DOHH2 (cell line): ENCODE results near the gene SELP.
"Not testable (repeated sequence)": the region's sequence is repeated elsewhere in the genome, so short reads cannot be mapped to it uniquely, and the experiment has no call there.

Experiments
- H3F3A ChIP-seq: fragments of 200-600 bp; sonication (generic), shearing (Covaris generic); 2 replicates; pipeline ENCODE4 v1.6.0; 2016; ENCODE audit warnings: antibody characterized with exemption, mild to moderate bottlenecking; ENCODE audit not compliant: control insufficient read depth, insufficient read depth
- H3K27ac ChIP-seq: fragments of 200-600 bp; sonication (generic); 2 replicates; pipeline ENCODE4 v1.5.1; 2014; ENCODE audit warnings: low read depth, mild to moderate bottlenecking, low read length, moderate library complexity
- H3K27me3 ChIP-seq: fragments of 200-600 bp; sonication (generic); 2 replicates; pipeline ENCODE4 v1.6.1; 2014; ENCODE audit warnings: mild to moderate bottlenecking, low read length, mixed read lengths; ENCODE audit not compliant: control insufficient read depth
- H3K36me3 ChIP-seq: fragments of 200-600 bp; sonication (generic); 2 replicates; pipeline ENCODE4 v1.6.1; 2014; ENCODE audit warnings: mild to moderate bottlenecking, low read length, moderate library complexity, mixed read lengths; ENCODE audit not compliant: control insufficient read depth
- H3K4me1 ChIP-seq: fragments of 200-600 bp; sonication (generic); 2 replicates; pipeline ENCODE4 v1.6.1; 2014; ENCODE audit warnings: mild to moderate bottlenecking, low read length, mixed read lengths; ENCODE audit not compliant: control insufficient read depth
- H3K4me2 ChIP-seq: fragments of 200-600 bp; sonication (generic); 2 replicates; pipeline ENCODE4 v1.6.0; 2014; ENCODE audit warnings: mild to moderate bottlenecking, low read length, moderate library complexity
- H3K4me3 ChIP-seq: fragments of 200-600 bp; sonication (generic); 2 replicates; pipeline ENCODE4 v1.5.1; 2014; ENCODE audit warnings: mild to moderate bottlenecking, low read length, mixed read lengths
- H3K79me2 ChIP-seq: fragments of 200-600 bp; sonication (generic); 2 replicates; pipeline ENCODE4 v1.6.1; 2014; ENCODE audit warnings: mild to moderate bottlenecking, low read length, mixed read lengths; ENCODE audit not compliant: control insufficient read depth
- H3K9me2 ChIP-seq: fragments of 200-600 bp; sonication (generic); replicated peaks from 2 replicates; pipeline ENCODE4 v1.6.1; 2014; ENCODE audit warnings: mild to moderate bottlenecking, low read length, mixed read lengths; ENCODE audit not compliant: control insufficient read depth
- H3K9me3 ChIP-seq: fragments of 200-600 bp; sonication (generic); 2 replicates; pipeline ENCODE4 v1.6.1; 2014; ENCODE audit warnings: antibody characterized with exemption, low read length, mixed read lengths; ENCODE audit not compliant: control insufficient read depth, insufficient read depth
- H4K20me1 ChIP-seq: fragments of 200-600 bp; sonication (generic); 2 replicates; pipeline ENCODE4 v1.6.0; 2014; ENCODE audit warnings: low read depth, mild to moderate bottlenecking, antibody characterized with exemption, low read length, moderate library complexity; ENCODE audit not compliant: control insufficient read depth, insufficient read depth
- EZH2phosphoT487 ChIP-seq: fragments of 200-600 bp; sonication (generic); IDR thresholded peaks from 2 replicates; pipeline ENCODE4 v1.6.1; 2017; ENCODE audit warnings: borderline replicate concordance, mild to moderate bottlenecking, antibody characterized with exemption, low read length, moderate library complexity, mixed read lengths
- TF ChIP-seq, protein P1 (sequence below): fragments of 200-600 bp; sonication (generic); IDR thresholded peaks from one replicate; pipeline ENCODE4 v1.5.1; 2014; ENCODE audit warnings: antibody characterized with exemption, mild to moderate bottlenecking, low read depth, low read length; ENCODE audit not compliant: poor library complexity, severe bottlenecking

Gene SELP

DNA sequence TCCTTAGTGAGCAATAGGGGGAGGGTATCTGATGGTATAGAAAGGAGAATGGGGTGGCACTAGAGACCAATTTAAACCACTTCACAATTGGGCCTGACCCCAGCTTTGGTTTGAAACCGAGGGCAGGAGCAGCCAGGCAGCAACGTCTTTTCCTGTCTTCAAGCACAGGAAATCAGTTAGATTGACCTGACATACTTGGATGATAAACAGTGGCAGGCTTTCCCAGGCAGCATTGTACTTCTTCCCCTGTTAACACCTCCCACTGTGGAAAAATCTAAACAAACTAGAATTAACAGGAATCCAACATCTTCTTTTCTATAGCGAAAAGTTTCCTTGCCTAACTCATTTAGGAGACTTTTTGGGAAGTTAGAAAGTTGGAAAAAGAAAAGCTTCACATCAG is 40.9 kb upstream of the SELP start:
- no peaks in the 10 kb centered on the region for H3K79me2 ChIP-seq
- peaks cover 35% of the 10 kb centered on the region for H3K4me1 ChIP-seq
- peaks cover 16% of the 10 kb centered on the region for H3F3A ChIP-seq
- H3K4me2 ChIP-seq, result peak overlapping the region; percentile 41
- H3K4me3 ChIP-seq, result no peak overlapping the region
- no peaks in the 10 kb centered on the region for H4K20me1 ChIP-seq
- no peak overlapping the region for H3K27ac ChIP-seq
- peaks cover 4% of the 10 kb centered on the region; the same call in 1 of the 2 replicates for H3K9me3 ChIP-seq
- no peaks in the 10 kb centered on the region for H3K36me3 ChIP-seq
- H3K9me2 ChIP-seq, result no peaks in the 10 kb centered on the region
- TF ChIP-seq, protein P1, sequence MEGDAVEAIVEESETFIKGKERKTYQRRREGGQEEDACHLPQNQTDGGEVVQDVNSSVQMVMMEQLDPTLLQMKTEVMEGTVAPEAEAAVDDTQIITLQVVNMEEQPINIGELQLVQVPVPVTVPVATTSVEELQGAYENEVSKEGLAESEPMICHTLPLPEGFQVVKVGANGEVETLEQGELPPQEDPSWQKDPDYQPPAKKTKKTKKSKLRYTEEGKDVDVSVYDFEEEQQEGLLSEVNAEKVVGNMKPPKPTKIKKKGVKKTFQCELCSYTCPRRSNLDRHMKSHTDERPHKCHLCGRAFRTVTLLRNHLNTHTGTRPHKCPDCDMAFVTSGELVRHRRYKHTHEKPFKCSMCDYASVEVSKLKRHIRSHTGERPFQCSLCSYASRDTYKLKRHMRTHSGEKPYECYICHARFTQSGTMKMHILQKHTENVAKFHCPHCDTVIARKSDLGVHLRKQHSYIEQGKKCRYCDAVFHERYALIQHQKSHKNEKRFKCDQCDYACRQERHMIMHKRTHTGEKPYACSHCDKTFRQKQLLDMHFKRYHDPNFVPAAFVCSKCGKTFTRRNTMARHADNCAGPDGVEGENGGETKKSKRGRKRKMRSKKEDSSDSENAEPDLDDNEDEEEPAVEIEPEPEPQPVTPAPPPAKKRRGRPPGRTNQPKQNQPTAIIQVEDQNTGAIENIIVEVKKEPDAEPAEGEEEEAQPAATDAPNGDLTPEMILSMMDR, result no peak
- TF ChIP-seq EZH2phosphoT487, result no peak
- no peaks in the 10 kb centered on the region for H3K27me3 ChIP-seq

DNA sequence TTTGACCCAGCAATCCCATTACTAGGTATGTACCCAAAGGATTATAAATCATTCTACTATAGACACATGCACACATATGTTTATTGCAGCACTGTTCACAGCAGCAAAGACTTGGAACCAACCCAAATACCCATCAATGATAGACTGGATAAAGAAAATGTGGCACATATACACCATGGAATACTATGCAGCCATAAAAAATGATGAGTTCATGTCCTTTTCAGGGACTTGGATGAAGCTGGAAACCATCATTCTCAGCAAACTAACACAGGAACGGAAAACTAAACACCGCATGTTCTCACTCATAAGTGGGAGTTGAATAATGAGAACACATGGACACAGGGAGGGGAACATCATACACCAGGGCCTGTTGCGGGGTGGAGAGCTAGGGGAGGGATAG is 40.3 kb upstream of the SELP start:
- not testable (repeated sequence) for H3K4me3 ChIP-seq, H4K20me1 ChIP-seq, H3K27me3 ChIP-seq, H3K27ac ChIP-seq, H3K79me2 ChIP-seq, H3K36me3 ChIP-seq, H3K9me3 ChIP-seq, H3K9me2 ChIP-seq
- Histone ChIP-seq H3F3A (peaks cover 14% of the 10 kb centered on the region), H3K4me1 (peaks cover 29% of the 10 kb centered on the region), H3K4me2 (peak overlapping the region; percentile 41; the same call in 1 of the 2 replicates)

DNA sequence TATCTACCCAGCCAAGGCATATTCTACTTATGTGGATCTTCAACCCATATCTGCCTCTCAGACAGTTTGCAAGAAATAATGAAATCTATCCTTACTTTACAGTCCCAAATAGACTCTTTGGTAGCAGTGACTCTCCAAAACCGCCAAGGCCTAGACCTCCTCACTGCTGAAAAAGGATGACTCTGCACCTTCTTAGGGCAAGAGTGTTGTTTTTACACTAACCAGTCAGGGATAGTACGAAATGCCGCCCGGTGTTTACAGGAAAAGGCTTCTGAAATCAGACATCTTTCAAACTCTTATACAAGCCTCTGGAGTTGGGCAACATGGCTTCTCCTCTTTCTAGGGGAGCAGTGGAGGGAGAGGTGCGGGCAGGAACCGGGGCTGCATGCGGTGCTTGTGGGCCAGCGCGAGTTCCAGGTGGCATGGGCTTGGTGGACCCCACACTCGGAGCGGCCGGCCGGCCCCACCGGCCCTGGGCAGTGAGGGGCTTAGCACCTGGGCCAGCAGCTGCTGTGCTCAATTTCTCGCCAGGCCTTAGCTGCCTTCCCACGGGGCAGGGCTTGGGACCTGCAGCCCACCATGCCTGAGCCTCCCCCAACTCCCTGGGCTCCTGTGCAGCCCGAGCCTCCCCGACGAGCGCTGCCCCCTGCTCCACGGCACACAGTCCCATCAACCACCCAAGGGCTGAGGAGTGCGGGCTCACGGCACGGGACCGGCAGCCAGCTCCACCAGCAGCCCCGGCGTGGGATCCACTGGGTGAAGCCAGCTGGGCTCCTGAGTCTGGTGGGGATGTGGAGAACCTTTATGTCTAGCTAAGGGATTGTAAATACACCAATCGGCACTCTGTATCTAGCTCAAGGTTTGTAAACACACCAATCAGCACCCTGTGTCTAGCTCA is 38.0 kb upstream of the SELP start:
- H3F3A ChIP-seq, H3K9me3 ChIP-seq, H3K27ac ChIP-seq, H4K20me1 ChIP-seq, H3K4me2 ChIP-seq, H3K36me3 ChIP-seq, H3K9me2 ChIP-seq, H3K4me3 ChIP-seq, H3K79me2 ChIP-seq, H3K27me3 ChIP-seq: not testable (repeated sequence)
- H3K4me1 ChIP-seq, result peaks cover 26% of the 10 kb centered on the region

DNA sequence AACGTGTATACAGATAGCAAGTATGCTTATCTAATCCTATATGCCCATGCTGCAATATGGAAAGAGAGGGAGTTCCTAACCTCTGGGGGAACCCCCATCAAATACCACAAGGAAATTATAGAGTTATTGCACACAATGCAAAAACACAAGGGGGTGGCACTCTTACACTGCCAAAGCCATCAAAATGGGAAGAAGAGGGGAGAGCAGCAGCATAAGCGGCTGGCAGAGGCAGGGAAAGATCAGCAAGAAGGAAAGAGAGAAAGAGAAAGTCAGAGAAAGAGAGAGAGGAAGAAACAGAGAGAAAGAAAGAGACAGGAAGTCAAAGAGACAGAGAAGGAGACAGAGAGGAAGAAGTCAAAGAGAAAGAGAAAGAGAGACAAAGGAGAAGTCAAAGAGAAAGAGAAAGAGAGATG is 37.3 kb upstream of the SELP start:
- not testable (repeated sequence) for H3K27me3 ChIP-seq, H3K9me2 ChIP-seq, H3K4me2 ChIP-seq, H3K4me3 ChIP-seq, H4K20me1 ChIP-seq, H3K27ac ChIP-seq, H3F3A ChIP-seq, H3K9me3 ChIP-seq, H3K79me2 ChIP-seq, H3K36me3 ChIP-seq
- peaks cover 26% of the 10 kb centered on the region for H3K4me1 ChIP-seq

DNA sequence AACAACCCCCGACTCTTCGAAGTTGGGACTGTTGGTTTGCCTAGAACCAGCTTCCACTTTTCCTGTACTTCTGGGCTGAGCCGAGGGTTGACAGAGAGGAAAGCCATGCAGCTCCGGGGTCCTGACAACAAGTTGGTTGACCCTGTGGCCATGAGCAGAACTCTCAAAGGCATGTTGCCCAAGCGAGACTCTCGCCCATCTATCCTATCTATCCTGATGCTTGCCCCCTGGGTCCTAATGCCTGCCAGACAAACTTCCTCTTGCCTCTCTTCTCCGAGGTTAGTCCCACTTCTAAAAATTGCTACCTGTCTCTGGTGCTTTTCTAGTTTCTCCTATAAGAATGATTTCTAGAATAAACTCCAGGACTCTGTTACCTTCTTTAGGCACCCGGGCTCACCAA is 32.8 kb upstream of the SELP start:
- not testable (repeated sequence) for H3K4me3 ChIP-seq, H3K36me3 ChIP-seq, H3K27me3 ChIP-seq, H3K9me2 ChIP-seq, H3K4me2 ChIP-seq, H3F3A ChIP-seq, H3K79me2 ChIP-seq, H3K9me3 ChIP-seq, H3K27ac ChIP-seq, H4K20me1 ChIP-seq
- H3K4me1 ChIP-seq, result peaks cover 22% of the 10 kb centered on the region

DNA sequence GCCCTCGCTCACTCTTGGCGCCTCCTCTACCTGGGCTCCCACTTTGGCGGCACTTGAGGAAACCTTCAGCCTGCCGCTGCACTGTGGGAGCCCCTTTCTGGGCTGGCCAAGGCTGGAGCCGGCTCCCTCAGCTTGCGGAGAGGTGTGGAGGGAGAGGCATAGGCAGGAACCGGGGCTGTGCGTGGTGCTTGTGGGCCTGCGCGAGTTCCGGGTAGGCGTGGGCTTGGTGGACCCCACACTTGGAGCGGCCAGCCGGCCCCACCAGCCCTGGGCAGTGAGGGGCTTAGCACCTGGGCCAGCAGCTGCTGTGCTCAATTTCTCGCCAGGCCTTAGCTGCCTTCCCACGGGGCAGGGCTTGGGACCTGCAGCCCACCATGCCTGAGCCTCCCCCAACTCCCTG is 31.1 kb upstream of the SELP start:
- H3K4me2 ChIP-seq, H3K9me2 ChIP-seq, H3K27ac ChIP-seq, H3K9me3 ChIP-seq, H3K27me3 ChIP-seq, H3K79me2 ChIP-seq, H3K4me3 ChIP-seq, H3F3A ChIP-seq, H3K36me3 ChIP-seq, H4K20me1 ChIP-seq: not testable (repeated sequence)
- peaks cover 14% of the 10 kb centered on the region for H3K4me1 ChIP-seq

DNA sequence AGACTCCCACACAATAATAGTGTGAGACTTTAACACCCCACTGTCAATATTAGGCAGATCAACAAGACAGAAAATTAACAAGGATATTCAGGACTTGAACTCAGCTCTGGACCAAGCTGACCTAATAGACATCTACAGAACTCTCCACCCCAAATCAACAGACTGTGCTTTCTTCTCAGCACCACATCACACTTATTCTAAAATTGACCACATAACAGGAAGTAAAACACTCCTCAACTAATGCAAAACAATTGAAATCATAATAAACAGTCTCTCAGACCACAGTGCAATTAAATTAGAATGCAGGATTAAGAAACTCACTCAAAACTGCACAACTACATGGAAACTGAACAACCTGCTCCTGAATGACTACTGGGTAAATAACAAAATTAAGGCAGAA is 28.9 kb upstream of the SELP start:
- Histone ChIP-seq H3K4me1 (peaks cover 14% of the 10 kb centered on the region), H3K4me2 (peak overlapping the region; percentile 36), H3K27ac (peak overlapping the region; percentile 12; the same call in 1 of the 2 replicates), H3K4me3 (peak overlapping the region; percentile 28; the same call in 1 of the 2 replicates)
- not testable (repeated sequence) for H3K9me3 ChIP-seq, H3K79me2 ChIP-seq, H3K36me3 ChIP-seq, H3K27me3 ChIP-seq, H4K20me1 ChIP-seq, H3K9me2 ChIP-seq, H3F3A ChIP-seq
